HG02981 (cell line): ENCODE measurements around the gene DHRS1.

Experiments
- ATAC-seq: cut with Tn5 transposase; IDR thresholded peaks from one replicate; pipeline ENCODE4 v1.9.1; 2021; ENCODE audit warnings: mild to moderate bottlenecking, moderate library complexity; ENCODE audit not compliant: unreplicated experiment

DHRS1 gene

GRCh38 chr14:24299255-24300191, at the start of gene DHRS1, which contains the start of gene NOP9:
Gene DHRS1, minus strand, starts transcription at chr14:24299780. Its CDS starts 674 bp downstream, at chr14:24299106.
Gene NOP9, plus strand, starts transcription at chr14:24299850. Its CDS starts 105 bp downstream, at chr14:24299955.
- ATAC-seq: peak; percentile 63

GRCh38 chr14:24348186-24348585, 48.6 kb upstream of the DHRS1 start:
- ATAC-seq: no peak

- ATAC-seq: no peak
These were observed 47.6 kb upstream of the DHRS1 start for GRCh38 chr14:24347134-24347533.

GRCh38 chr14:24343795-24344660, 44.4 kb upstream of the DHRS1 start:
- ATAC-seq: no peak

GRCh38 chr14:24342889-24343288, 43.3 kb upstream of the DHRS1 start:
- ATAC-seq: no peak

GRCh38 chr14:24340606-24341005, 41.0 kb upstream of the DHRS1 start:
- ATAC-seq: no peak

GRCh38 chr14:24339284-24340151, 39.9 kb upstream of the DHRS1 start, which contains the start of gene RIPK3:
Gene RIPK3, minus strand, starts transcription at chr14:24339991. Its CDS starts 165 bp downstream, at chr14:24339826.
- peak; percentile 80 for ATAC-seq

GRCh38 chr14:24338843-24339242, 39.3 kb upstream of the DHRS1 start:
- no peak for ATAC-seq

GRCh38 chr14:24337824-24338175, 38.2 kb upstream of the DHRS1 start:
- ATAC-seq: no peak

GRCh38 chr14:24337144-24337823, 37.7 kb upstream of the DHRS1 start:
- no peak for ATAC-seq

- no peak for ATAC-seq
These were observed 36.0 kb upstream of the DHRS1 start for GRCh38 chr14:24335461-24336171.

- ATAC-seq: no peak
These were observed 35.1 kb upstream of the DHRS1 start, which contains the start of gene ADCY4 for GRCh38 chr14:24334431-24335291. Gene ADCY4, minus strand, starts transcription at chr14:24335071. Its CDS starts 419 bp downstream, at chr14:24334652.

- peak; percentile 86 for ATAC-seq
These were observed 32.9 kb upstream of the DHRS1 start for GRCh38 chr14:24332268-24332993.

- ATAC-seq: no peak
These were observed 32.2 kb upstream of the DHRS1 start for GRCh38 chr14:24331731-24332267.

GRCh38 chr14:24330973-24331674, 31.5 kb upstream of the DHRS1 start:
- no peak for ATAC-seq

- ATAC-seq: no peak
These were observed 30.2 kb upstream of the DHRS1 start for GRCh38 chr14:24329736-24330135.
